AG04450 (cell line): ENCODE results near the gene ANGPTL2. TPM values are rescaled to one million over a fixed set of nuclear protein-coding genes. Genes with fewer than 3 reads are reported as not detected.
A peak's percentile ranks its signal among the peaks of the same experiment; 100 is the strongest.

Source experiments
- CTCF ChIA-PET: fragments of 300-600, 350-600 bp; formaldehyde crosslinking; extraction: SDS; loops from one replicate; lab custom pipeline; 2022; ENCODE audit warnings: antibody characterized with exemption, inconsistent platforms; lab: Charles Lee
- POLR2A ChIA-PET: fragments of 350-600 bp; formaldehyde crosslinking; extraction: SDS; loops from one replicate; lab custom pipeline; 2021; ENCODE audit warnings: antibody characterized with exemption, inconsistent platforms; lab: Yijun Ruan, JAX
- DNase-seq: peaks from one replicate; pipeline ENCODE4 v3.0.0-alpha.2; 2011; ENCODE audit warnings: low read depth, low spot score
- H3K27ac ChIP-seq: one replicate; pipeline ENCODE4 v1.5.1; 2012; ENCODE audit warnings: low read depth, low read length, control low read depth
- H3K27me3 ChIP-seq: one replicate; pipeline ENCODE4 v1.6.0; 2012; ENCODE audit warnings: low read length; ENCODE audit not compliant: control insufficient read depth, insufficient read depth
- H3K4me3 ChIP-seq: 2 replicates; pipeline ENCODE4 v1.5.1; 2011; ENCODE audit warnings: mild to moderate bottlenecking, low read depth, low read length, control low read depth
- H3K9me3 ChIP-seq: 2 replicates; pipeline ENCODE4 v1.5.1; 2012; ENCODE audit warnings: low read length; ENCODE audit not compliant: control insufficient read depth, insufficient read depth
- CTCF ChIP-seq: IDR thresholded peaks from 2 replicates; pipeline ENCODE4 v1.5.1; 2011; ENCODE audit warnings: low read depth, low read length, control low read depth, inconsistent platforms
- polyA plus RNA-seq: library from polyadenylated mRNA; depleted of rRNA; stranded (reverse); fragments of >200 nt; gene quantifications from 2 replicates; pipeline ENCODE4 v1.2.3, GENCODE V29; 2011

Gene ANGPTL2
- polyA plus RNA-seq, 1 experiment: 108 TPM

DNA sequence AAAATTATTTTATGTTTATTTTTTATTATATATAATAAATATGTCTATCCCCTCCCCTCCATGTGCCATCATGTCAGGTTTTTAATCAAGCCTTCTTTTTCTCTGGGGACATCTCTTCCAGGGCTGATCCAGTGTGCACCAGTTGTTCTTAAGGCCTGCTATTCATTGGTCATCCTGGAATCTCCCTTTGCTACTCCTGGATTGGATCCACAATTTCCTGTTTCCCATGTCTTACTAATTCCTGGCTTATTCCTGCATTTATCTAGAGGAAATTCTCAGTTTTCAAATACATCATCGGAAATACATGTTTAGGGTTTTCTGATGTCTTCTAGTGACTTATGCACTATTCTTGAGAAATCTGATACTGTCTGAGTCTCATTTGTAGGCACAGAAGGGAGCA, 56.8 kb downstream of the ANGPTL2 start:
- POLR2A ChIA-PET: interaction anchor here (1.4 kb wide), 1 partner anchor 57 kb away, joined by 4 read pairs; the partner anchor contains the start of gene ANGPTL2
- H3K27me3 ChIP-seq: no peaks in the 10 kb centered on the region
- no peak for TF ChIP-seq CTCF
- H3K9me3 ChIP-seq: no peaks in the 10 kb centered on the region
- H3K27ac ChIP-seq: no peak overlapping the region
- CTCF ChIA-PET: no interaction called here
- peak; percentile 32 for DNase-seq
- no peak overlapping the region for H3K4me3 ChIP-seq

DNA sequence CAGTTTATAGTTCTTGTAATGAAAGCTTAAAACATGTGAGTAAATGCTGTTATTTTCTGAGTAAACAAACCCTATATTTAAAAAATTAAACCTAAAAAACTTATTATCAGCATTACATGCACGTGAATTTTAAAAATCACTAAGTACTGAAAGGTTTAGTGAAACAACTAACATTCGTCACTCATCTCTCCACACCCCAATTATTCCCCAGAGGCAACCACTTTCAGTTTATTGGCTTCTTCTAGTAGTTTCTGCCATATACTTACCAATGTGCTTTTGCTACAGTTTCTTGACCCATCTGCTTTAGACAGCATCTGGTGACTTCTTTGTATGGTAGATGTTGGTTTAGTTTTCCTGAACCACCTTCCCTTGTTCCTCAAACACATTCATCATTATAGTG, 58.1 kb downstream of the ANGPTL2 start:
- H3K9me3 ChIP-seq: no peaks in the 10 kb centered on the region
- ChIA-PET CTCF (no interaction called here), POLR2A (no interaction called here)
- TF ChIP-seq CTCF: no peak
- H3K4me3 ChIP-seq: no peak overlapping the region
- no peaks in the 10 kb centered on the region for H3K27me3 ChIP-seq
- no peak for DNase-seq
- no peak overlapping the region for H3K27ac ChIP-seq

- Histone ChIP-seq H3K4me3 (no peak overlapping the region), H3K27ac (no peak overlapping the region), H3K27me3 (no peaks in the 10 kb centered on the region), H3K9me3 (no peaks in the 10 kb centered on the region)
- ChIA-PET POLR2A (no interaction called here), CTCF (no interaction called here)
- no peak for DNase-seq
- TF ChIP-seq CTCF: no peak
Observed at GRCh38 chr9:127061411-127061810, 61.0 kb downstream of the ANGPTL2 start.

DNA sequence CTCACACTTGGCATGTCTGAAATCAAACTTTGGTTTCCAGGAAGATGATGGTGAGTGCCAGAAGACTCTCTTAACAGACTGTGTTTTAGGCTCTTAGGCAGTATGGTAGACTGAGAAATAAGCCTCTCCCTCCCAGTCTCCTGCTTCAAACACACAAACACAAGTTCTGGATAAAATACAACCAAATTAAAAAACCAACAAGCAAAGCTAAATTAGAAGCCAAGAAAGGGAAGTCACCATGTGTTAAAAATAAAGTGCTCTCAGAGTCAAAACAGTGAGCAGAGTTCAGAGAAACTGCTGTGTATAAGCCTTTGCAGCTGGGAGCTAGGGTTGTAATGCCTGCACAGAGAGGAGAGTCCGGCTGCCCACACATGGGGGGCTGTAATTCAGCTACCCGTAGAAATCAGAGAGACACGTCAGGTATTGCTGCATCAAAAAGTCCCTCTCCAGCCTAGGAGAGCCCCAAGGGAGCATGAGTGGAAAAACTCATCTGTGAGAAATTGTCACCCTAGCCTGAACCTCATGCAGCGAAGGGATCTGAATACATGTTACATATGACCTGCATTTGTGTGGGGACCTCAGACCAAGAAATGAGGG, 62.6 kb downstream of the ANGPTL2 start:
- Histone ChIP-seq H3K9me3 (no peaks in the 10 kb centered on the region), H3K27ac (no peak overlapping the region), H3K4me3 (no peak overlapping the region), H3K27me3 (no peaks in the 10 kb centered on the region)
- no peak for TF ChIP-seq CTCF
- no peak for DNase-seq
- ChIA-PET CTCF (no interaction called here), POLR2A (no interaction called here)

GRCh38 chr9:127059030-127059429, 63.4 kb downstream of the ANGPTL2 start:
- Histone ChIP-seq H3K27ac (no peak overlapping the region), H3K4me3 (no peak overlapping the region), H3K27me3 (no peaks in the 10 kb centered on the region), H3K9me3 (no peaks in the 10 kb centered on the region)
- no peak for DNase-seq
- CTCF ChIA-PET: no interaction called here
- TF ChIP-seq CTCF: no peak
- POLR2A ChIA-PET: no interaction called here
